Uterus (tissue), 4 donors: Measurements from ENCODE around the gene OVAAL. TPM values are rescaled to one million over a fixed set of nuclear protein-coding genes. Genes with fewer than 3 reads are reported as not detected.

Experiments used
- DNase-seq, 2 donors: peaks; one replicate each; pipeline ENCODE4 v3.0.0-alpha.2; 2019 to 2020
- H3K27ac ChIP-seq, 2 donors: fragments of 200-600 bp; sonication (generic); 1 replicate in 1 of 2; 2 replicates in 1 of 2; pipeline ENCODE4 v1.5.1; 2016 to 2018
- H3K27me3 ChIP-seq, 2 donors: fragments of 200-600 bp; sonication (generic); one replicate each; pipeline ENCODE4 v1.5.1; 2018 to 2019; ENCODE audit warnings: control low read depth in 1 of 2
- H3K36me3 ChIP-seq, 2 donors: fragments of 200-600 bp; sonication (generic); one replicate each; pipeline ENCODE4 v1.5.1; 2019; ENCODE audit warnings: control low read depth in 1 of 2
- H3K4me1 ChIP-seq, 2 donors: fragments of 200-600 bp; sonication (generic); one replicate each; pipeline ENCODE4 v1.5.1; 2018 to 2019; ENCODE audit warnings: control low read depth in 1 of 2
- H3K4me3 ChIP-seq, 2 donors: fragments of 200-600 bp; sonication (generic); 1 replicate in 1 of 2; 2 replicates in 1 of 2; pipeline ENCODE4 v1.5.1; 2018 to 2019; ENCODE audit warnings: mild to moderate bottlenecking in 1 of 2
- H3K9me3 ChIP-seq, 2 donors: fragments of 200-600 bp; sonication (generic); one replicate each; pipeline ENCODE4 v1.5.1; 2019; ENCODE audit warnings: control low read depth in 1 of 2
- CTCF ChIP-seq, 4 experiments: fragments of 200-600 bp in 2 of 4; fragments of 450-650 bp in 2 of 4; sonication (generic) in 2 of 4; IDR thresholded peaks; one replicate each; pipeline ENCODE4 v1.5.1; 2016 to 2019; ENCODE audit warnings: antibody characterized with exemption in 4 of 4, mild to moderate bottlenecking in 2 of 4, moderate library complexity in 1 of 4
- POLR2A ChIP-seq, 2 donors: fragments of 450-650 bp; IDR thresholded peaks; one replicate each; pipeline ENCODE4 v1.6.1; 2016; ENCODE audit warnings: antibody characterized with exemption in 2 of 2, mild to moderate bottlenecking in 1 of 2, moderate library complexity in 1 of 2
- intact Hi-C: fragments of 100-400 bp; cut with DNase I; formaldehyde crosslinking; loops from one replicate; pipeline ENCODE4 v1.15.1; 2023; ENCODE audit warnings: low total_unique reads
- total RNA-seq, 4 donors: library from RNA; depleted of rRNA in 3 of 4; stranded (reverse); fragments of >200 nt in 3 of 4; gene quantifications; one replicate each; pipeline versions ENCODE4 v1.1.0 to v1.2.4, GENCODE V29; 2014 to 2023
- donor health status: DM: yes; HTN: yes; CAD: no.

Gene OVAAL
- total RNA-seq, 4 donors from 2014 or later: not detected

- H3K27me3 ChIP-seq: no peaks in the 10 kb centered on the region
- TF ChIP-seq CTCF (IDR thresholded peaks at IDR 0.05) (no peak), POLR2A (IDR thresholded peaks at IDR 0.05) (no peak)
- no peak for DNase-seq
- H3K4me1 ChIP-seq: no peaks in the 10 kb centered on the region
- H3K9me3 ChIP-seq: no peaks in the 10 kb centered on the region
- H3K4me3 ChIP-seq: no peak overlapping the region
- intact Hi-C loops: no loop called here
- H3K36me3 ChIP-seq: no peaks in the 10 kb centered on the region
- no peak overlapping the region for H3K27ac ChIP-seq
Observed at GRCh38 chr1:180581635-180582039, 22.9 kb downstream of the OVAAL start.

- no peak for DNase-seq
- no peak for TF ChIP-seq POLR2A (IDR thresholded peaks at IDR 0.05)
- TF ChIP-seq CTCF (IDR thresholded peaks at IDR 0.05): no peak
- Histone ChIP-seq H3K9me3 (no peaks in the 10 kb centered on the region), H3K36me3 (no peaks in the 10 kb centered on the region), H3K4me1 (no peaks in the 10 kb centered on the region), H3K4me3 (no peak overlapping the region), H3K27ac (no peak overlapping the region), H3K27me3 (no peaks in the 10 kb centered on the region)
- intact Hi-C loops: no loop called here
Observed at GRCh38 chr1:180584869-180585268, 26.1 kb downstream of the OVAAL start.

DNA sequence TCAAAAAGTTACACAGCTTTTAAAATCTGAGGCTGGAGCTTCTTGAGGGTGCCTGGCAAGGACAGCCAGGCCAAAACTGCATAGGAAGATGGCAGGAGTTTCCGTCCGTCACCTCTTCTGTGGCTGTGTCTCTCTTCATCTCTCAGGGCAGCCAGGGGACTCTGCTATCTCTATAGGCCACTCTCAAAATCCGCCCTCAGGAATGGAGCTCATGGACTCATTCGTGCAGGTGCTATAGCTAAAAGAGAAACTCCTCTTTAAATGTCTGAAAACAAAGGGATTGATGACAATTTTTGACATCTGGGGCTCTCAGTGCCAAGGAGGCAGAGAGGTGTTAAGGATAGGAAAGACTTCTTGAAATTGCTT, 27.2 kb downstream of the OVAAL start:
- TF ChIP-seq CTCF (IDR thresholded peaks at IDR 0.05): no peak
- H3K27me3 ChIP-seq: no peaks in the 10 kb centered on the region
- intact Hi-C loops: no loop called here
- DNase-seq: no peak
- no peaks in the 10 kb centered on the region for H3K36me3 ChIP-seq
- no peaks in the 10 kb centered on the region for H3K4me1 ChIP-seq
- no peaks in the 10 kb centered on the region for H3K9me3 ChIP-seq
- H3K4me3 ChIP-seq: no peak overlapping the region
- H3K27ac ChIP-seq: no peak overlapping the region

DNA sequence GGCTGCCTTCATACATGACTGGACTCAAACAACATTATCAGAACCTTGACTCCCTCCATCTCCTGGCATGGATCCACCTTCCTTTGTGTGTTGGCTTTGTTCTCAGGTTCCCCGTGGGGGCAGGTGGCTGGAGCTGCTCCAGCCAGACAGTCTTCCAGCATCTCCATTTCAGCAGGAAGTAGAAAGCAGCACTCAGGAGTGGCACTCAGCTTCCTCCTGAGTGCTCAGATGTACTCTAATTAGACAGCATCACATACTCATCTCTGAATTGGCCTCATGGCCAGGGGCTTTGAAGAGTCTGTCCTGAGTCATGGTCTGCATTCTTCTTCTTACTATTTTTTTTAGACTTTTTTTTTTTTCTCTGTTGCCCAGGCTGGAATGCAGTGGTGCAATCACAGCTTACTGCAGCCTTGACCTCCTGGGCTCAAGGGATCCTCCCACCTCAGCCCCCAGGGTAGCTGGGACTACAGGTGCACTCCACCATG, 27.9 kb downstream of the OVAAL start:
- intact Hi-C loops: no loop called here

DNA sequence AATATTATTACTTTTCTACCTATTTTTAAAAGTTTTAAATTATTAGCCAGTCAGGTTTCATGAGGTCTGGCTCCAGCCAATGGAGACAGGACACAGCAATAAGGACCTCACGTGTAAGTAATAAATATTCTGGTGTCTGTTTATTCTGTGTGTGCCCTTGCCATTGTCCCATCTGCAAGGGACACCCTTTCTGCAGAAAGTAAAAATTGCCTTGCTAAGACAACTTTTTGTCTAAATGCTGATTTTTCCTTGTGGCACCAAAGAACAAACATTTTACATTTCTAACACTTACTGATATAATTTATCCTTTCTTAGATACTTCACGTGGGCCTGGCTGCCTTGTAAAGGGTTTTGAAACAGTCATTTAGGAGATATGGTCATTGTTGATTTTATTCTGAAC, 29.4 kb downstream of the OVAAL start:
- TF ChIP-seq CTCF (IDR thresholded peaks at IDR 0.05) (no peak), POLR2A (IDR thresholded peaks at IDR 0.05) (no peak)
- H3K36me3 ChIP-seq: no peaks in the 10 kb centered on the region
- no peak for DNase-seq
- H3K4me3 ChIP-seq: no peak overlapping the region
- no peaks in the 10 kb centered on the region for H3K4me1 ChIP-seq
- intact Hi-C loops: no loop called here
- H3K9me3 ChIP-seq: no peaks in the 10 kb centered on the region
- no peaks in the 10 kb centered on the region for H3K27me3 ChIP-seq
- no peak overlapping the region for H3K27ac ChIP-seq

More for the DNA sequence above, 27.9 kb downstream of the OVAAL start:
- DNase-seq: no peak
- H3K9me3 ChIP-seq: no peaks in the 10 kb centered on the region
- TF ChIP-seq CTCF (IDR thresholded peaks at IDR 0.05): no peak
- TF ChIP-seq POLR2A (IDR thresholded peaks at IDR 0.05): no peak
- H3K36me3 ChIP-seq: no peaks in the 10 kb centered on the region
- no peak overlapping the region for H3K27ac ChIP-seq
- no peak overlapping the region for H3K4me3 ChIP-seq
- no peaks in the 10 kb centered on the region for H3K4me1 ChIP-seq
- no peaks in the 10 kb centered on the region for H3K27me3 ChIP-seq
